NCI-H345 treated with DMSO at 0.1 percent for 48 hours (cell line): ENCODE results near the gene HACD2.

Experiments used
- DNase-seq: peaks from one replicate; lab custom pipeline; 2025; ENCODE audit not compliant: unreplicated experiment; lab: John Stamatoyannopoulos, UW

The HACD2 gene

DNA sequence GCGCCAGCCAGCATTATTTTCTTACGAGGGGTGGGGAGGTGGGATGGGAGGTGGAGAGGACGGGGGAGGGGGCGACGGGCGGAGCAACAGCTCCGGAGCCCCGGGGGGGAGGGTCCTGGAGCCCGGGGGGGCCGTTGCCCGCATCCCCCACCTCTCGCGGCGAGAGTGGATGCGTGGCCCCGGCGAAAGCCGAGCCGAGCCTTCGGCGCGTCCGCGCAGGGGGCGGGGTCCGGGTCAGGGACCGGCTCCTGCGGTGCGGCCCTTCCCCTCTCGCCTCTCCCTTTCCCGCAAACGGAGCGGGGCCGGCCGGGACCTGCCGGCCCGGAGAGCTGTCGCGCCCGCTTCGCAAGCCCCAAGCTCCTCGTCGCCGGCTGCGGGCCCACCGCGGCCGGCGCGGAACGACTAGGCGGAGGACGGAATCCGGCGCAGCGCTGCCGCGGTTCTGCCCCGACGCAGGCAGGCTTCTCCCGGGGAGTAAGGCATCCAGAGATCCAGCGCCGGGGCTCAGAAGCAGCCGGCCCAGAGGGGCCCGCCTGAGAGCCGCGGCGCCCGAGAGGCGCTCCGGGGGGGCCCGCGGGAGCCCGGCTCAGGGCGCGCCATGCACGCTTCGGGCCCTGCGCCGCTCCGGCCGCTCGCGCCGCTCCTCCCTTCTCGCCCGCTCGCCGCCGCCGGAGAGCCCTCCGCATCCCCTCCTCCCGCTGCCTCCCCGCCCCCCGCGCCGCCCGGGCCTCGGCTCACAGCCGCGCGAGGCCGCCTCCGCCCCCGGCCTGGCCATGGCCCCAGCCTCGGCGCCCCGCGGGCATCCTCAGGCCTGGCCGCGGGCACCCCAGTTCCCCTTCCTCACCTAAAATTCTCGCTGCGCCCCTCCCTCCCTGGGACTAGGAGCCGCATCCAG is 135.5 kb downstream of the HACD2 start:
- DNase-seq, result no peak

DNA sequence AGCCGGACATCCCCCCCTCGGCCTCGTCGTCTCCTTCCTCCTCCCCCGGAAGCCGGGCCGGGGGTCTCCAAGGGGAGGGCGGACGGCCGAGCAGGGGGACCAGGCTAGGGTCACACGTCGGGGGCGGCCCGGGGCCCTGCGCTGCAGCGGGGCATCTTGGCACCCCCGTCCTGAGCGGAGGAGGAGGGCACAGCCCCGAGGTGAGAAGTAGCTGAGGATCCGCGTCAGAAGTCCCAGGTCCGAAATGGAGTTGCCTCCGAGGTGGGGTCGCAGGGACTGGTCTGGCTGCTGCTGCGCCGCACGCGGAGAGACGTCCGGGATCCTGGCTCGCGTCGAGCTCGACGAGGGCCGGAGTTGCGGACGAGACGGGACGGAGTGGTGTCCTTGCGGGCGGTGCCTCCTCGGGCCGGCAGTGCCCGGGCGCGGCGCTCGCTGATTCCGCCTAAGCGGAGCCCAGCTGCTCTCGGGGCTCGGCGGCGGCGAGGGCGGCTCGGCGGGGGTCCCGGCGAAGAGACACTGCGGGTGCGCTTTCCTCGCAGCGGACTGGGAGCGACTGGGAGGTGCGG is 136.2 kb downstream of the HACD2 start, which contains the start of gene ADCY5:
TSS of gene ADCY5 (minus strand) at position 555 of the 566 bp plus-strand sequence. CDS start at position 10, 545 bp downstream.
- no peak for DNase-seq

DNA sequence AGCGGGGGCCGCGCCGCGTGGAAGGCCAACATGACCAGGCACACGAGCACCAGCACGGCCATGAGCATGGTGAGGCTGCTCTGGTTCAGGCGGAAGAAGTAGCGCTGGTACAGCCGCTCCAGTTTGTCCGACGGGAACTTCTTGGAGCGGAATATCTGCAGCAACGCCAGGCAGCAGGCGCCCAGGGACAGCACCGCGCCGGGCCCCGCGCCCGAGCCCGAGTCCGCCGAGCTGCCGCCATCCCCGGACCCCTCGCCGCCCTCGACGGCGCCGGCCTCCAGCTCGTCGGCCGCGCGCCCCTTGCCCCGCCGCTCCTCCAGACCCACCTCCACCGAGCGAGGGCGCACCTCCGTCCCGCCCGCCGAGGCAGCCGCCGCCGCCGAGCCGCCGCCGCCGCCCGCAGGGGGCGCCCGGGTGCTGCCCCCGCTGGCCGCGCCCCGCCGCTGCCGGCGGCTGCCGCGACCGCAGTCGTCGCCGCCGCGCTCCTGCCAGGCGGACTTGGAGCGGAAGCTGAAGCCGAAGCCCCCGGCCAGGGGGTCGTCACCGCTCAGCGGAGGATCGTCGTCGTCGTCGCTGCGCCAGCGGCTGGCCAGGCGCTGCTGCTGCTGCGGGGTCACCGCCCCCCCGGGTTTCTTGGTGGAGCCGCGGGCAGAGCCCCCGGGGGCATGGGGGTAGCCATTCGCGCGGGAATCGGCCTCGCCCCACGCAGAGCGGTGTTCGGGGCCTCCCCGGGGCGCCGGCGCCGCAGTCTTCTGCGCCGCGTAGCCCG is 136.9 kb downstream of the HACD2 start:
- DNase-seq, result no peak

DNA sequence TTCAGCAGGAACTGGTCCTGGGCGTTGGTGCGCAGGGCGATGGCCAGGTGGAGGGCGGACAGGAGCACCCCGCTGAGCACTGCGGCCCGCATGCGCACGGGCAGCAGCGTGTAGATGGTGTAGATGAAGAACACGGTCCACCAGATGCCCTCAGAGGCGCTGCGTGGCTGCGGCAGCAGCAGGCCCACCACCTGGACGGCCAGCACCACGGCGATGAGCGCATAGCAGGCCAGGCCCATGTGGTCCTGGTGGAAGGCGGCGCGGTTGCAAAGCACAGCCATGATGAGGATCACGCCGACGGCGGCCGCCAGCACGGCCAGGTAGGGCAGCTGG is 137.5 kb downstream of the HACD2 start:
- no peak for DNase-seq

DNA sequence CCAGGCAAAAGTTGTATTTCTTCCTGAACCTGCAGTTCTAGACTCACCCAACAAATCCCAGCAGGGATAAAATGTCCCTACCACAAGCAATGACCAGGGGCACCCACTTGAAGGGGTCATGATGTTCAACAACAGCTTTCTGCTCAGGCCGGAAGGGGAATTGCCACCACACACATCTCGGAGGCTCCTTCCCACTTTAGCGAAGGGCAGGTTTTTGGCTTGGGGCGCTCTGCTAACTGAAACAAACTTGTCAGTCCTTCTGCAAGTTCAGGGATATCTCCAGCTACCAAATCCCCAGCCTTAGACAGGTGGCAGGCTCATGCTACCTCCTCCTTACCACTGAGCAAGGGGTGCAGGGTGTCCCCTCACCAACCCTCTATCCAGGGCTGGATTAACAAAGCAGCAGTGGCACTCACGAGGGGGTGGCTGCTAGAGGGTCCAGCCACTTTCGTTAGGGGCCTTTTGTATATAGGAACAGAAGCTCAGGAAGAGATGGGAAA is 138.2 kb downstream of the HACD2 start:
- no peak for DNase-seq

DNA sequence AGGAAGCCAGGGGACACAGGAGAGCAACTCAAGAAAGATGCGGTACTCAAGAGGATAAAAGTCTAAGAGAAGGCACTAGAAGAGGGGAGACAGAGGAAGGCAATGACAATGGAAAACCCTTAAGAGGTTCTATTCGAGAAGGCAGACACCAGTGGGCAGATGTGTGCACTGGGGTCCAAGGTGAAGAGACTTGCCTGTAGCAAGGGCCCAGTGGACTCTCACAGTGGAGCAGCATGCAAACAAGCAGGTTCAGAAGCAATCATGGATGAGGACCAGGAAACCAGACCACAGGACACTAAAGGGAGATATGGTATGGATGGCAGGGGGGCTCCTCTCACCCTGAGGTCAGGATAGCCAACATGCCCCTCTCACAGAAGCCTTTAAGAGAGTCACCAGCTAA is 138.6 kb downstream of the HACD2 start:
- DNase-seq, result no peak

DNA sequence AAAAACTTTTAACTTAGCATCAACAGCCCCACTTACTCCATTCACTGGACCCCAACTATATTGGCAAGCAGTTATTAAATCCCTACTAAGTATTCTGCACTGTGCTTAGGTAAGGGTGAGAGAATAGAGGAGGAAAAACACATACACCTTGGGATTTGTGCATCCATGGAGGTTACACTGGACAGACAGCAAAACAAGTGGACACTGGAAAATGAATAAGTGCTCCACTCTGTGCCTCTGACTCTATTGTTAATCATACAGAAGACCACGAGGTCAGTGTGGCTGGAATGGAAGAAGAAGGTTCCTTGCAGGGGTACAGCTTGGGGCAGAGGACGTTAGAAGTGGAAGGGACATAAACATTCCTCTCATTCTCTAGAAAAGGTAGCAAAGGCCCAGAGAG is 139.2 kb downstream of the HACD2 start:
- no peak for DNase-seq

DNA sequence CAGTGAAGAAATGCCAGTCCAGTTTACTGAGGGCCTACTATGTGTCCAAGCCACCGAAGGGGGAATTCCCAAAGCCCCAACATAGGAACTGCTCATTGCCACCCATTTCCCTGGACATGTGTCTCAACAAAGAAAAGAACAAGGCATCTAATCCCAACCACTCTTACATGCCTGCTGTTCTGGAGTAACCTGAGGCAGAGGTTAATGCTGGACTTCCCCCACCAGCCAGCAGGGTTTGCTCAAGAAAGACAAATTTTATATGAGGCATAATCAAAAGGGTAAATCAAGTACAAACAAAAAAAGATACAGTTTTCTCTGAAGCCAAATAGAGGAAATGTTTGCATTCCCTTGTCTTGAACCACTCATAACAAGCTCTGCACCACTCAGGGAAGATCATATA is 140.1 kb downstream of the HACD2 start:
- DNase-seq, result no peak

DNA sequence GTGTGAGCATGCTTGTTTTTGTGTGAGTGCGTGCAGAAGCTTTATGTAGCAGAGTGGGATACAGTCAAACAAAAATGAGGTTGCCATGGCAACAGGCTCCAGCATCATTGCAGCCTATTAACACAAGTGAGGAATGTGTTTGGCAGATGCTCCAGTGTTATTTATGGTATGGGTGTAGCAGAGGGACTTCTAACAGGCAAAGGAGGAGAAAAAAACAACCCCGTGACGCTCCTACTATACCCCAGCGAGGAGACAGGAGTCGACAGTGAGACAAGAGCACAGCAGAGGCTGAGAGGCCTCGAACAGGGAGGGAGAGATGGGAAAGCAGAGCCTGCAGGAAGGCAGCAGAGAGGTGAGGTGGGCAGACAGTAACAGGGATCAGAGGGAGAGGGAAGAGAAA is 140.8 kb downstream of the HACD2 start:
- DNase-seq, result no peak

DNA sequence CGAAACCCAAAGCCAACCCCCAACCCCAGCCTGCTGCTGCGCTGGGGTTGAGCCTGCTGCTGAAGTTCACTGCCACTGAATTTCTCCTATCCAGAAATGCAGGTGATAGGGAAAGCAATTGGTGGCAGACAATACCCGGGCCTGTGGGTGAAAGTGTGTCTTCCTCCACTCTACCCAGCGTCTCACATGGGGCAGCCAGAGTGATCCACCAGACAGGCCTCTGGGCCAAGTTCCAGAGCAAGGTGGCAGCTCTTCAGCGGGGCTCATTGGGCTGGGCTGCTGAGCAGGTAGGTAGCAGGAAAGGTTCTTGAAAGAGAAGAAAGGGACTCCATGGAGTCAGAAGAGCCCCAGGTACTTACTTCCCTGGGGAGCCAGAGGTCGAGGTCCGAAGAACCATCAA is 141.9 kb downstream of the HACD2 start:
- no peak for DNase-seq

DNA sequence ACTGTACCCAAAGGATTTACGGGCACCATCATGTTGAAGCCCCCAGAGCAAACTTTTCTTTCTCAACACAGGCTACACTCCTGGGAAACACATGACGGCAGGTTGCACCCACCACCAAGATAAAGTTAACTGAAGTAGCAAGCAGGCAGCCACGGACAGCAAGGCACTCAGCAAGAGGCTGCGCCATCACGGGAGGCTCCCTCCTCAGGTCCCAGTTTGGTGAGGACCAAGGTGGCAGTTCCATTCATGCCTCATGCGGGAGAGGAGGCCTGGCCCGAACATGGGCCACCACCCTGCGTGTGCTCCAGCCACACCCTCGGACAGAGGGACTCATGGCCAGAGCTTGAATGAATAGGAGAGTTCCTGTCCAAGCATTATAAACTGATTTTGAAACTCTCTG is 142.7 kb downstream of the HACD2 start:
- DNase-seq, result no peak
